GM12878 (cell line): ENCODE data around the gene AMBRA1. TPM values are rescaled to one million over a fixed set of nuclear protein-coding genes. Genes with fewer than 3 reads are reported as not detected.
A peak's percentile ranks its signal among the peaks of the same experiment; 100 is the strongest.

ENCODE experiments used
- ATAC-seq: fragments of 200-7000 bp; cut with Tn5 transposase; 3 replicates; pipeline ENCODE4 v1.9.1; 2020; ENCODE audit warnings: mild to moderate bottlenecking, moderate library complexity
- BruUV-seq: library from RNA; stranded (reverse); fragments of 400-500 nt; replicated peaks from 2 replicates; lab custom pipeline; 2021; lab: Mats Ljungman, UMichigan
- CTCF ChIA-PET: fragments of 300-600 bp; sonication (Branson Sonifier 250); formaldehyde crosslinking; extraction: SDS; loops from one replicate; lab custom pipeline; 2021; ENCODE audit warnings: inconsistent platforms; lab: Yijun Ruan, JAX
- POLR2A ChIA-PET: fragments of 350-600 bp; formaldehyde crosslinking; extraction: SDS; loops from one replicate; lab custom pipeline; 2021; ENCODE audit warnings: inconsistent platforms; lab: Charles Lee
- RAD21 ChIA-PET: fragments of 300-600 bp; sonication (Branson Sonifier 250); formaldehyde crosslinking; loops from one replicate; lab custom pipeline; 2023; ENCODE audit warnings: antibody characterized with exemption; ENCODE audit not compliant: unreplicated experiment; lab: Charles Lee
- SMC1A ChIA-PET: fragments of 300-600 bp; sonication (Branson Sonifier 250); formaldehyde crosslinking; loops from one replicate; lab custom pipeline; 2023; ENCODE audit not compliant: unreplicated experiment, uncharacterized antibody; lab: Charles Lee
- DNase-seq: peaks from one replicate; pipeline ENCODE4 v3.0.0-alpha.2; 2011; ENCODE audit warnings: low read depth, low spot score
- FAIRE-seq: peaks from 3 replicates; lab custom pipeline; 2011; peaks lifted over from hg19 to GRCh38; lab: Jason Lieb, UNC
- H2AFZ ChIP-seq: 2 replicates; pipeline ENCODE4 v1.6.0; 2011; ENCODE audit warnings: low read depth, low read length, control low read depth; ENCODE audit not compliant: control insufficient read depth
- H3K27ac ChIP-seq: 2 replicates; pipeline ENCODE4 v1.5.1; 2011; ENCODE audit warnings: control low read depth; ENCODE audit not compliant: control insufficient read depth, insufficient read depth
- H3K27me3 ChIP-seq, 2 experiments: replicated peaks in 1 of 2; 2 replicates each; pipeline versions ENCODE4 v1.6.0 to v1.6.1; 2011; ENCODE audit warnings: low read length in 1 of 2; ENCODE audit not compliant: control insufficient read depth in 2 of 2, insufficient read depth in 2 of 2
- H3K36me3 ChIP-seq, 2 experiments: 2 replicates each; pipeline ENCODE4 v1.5.1; 2011; ENCODE audit warnings: low read length in 1 of 2; ENCODE audit not compliant: control insufficient read depth in 2 of 2, insufficient read depth in 2 of 2
- H3K4me1 ChIP-seq: 2 replicates; pipeline ENCODE4 v1.6.1; 2011; ENCODE audit warnings: mild to moderate bottlenecking, low read length, moderate library complexity, mixed read lengths; ENCODE audit not compliant: control insufficient read depth, insufficient read depth
- H3K4me2 ChIP-seq: 2 replicates; pipeline ENCODE4 v1.6.0; 2011; ENCODE audit warnings: control low read depth; ENCODE audit not compliant: control insufficient read depth, insufficient read depth
- H3K4me3 ChIP-seq: fragments of 200-600 bp; sonication (generic); 2 replicates; pipeline ENCODE4 v1.5.1; 2016
- H3K79me2 ChIP-seq: 2 replicates; pipeline ENCODE4 v1.6.0; 2011; ENCODE audit warnings: low read length; ENCODE audit not compliant: control insufficient read depth, insufficient read depth
- H3K9ac ChIP-seq: 2 replicates; pipeline ENCODE4 v1.8.0; 2011; ENCODE audit warnings: low read length, control low read depth, mixed read lengths; ENCODE audit not compliant: control insufficient read depth, insufficient read depth
- H3K9me3 ChIP-seq: replicated peaks from 3 replicates; pipeline ENCODE4 v1.5.1; 2011; ENCODE audit warnings: mild to moderate bottlenecking, low read length; ENCODE audit not compliant: control insufficient read depth, insufficient read depth
- H4K20me1 ChIP-seq: 2 replicates; pipeline ENCODE4 v1.6.0; 2011; ENCODE audit not compliant: control insufficient read depth, insufficient read depth
- BHLHE40 ChIP-seq, 2 experiments: fragments of 450-650 bp in 1 of 2; IDR thresholded peaks; 2 replicates each; pipeline ENCODE4 v1.6.1; 2011 to 2017; ENCODE audit warnings: low read depth in 2 of 2, borderline replicate concordance in 1 of 2, improper control_type of control experiment in 1 of 2, low read length in 1 of 2, mild to moderate bottlenecking in 1 of 2
- CEBPB ChIP-seq, 2 experiments: fragments of 150-350 bp in 1 of 2; IDR thresholded peaks; 2 replicates each; pipeline ENCODE4 v1.6.1; 2012 to 2014; ENCODE audit warnings: low read depth in 2 of 2, low read length in 2 of 2, borderline replicate concordance in 1 of 2, inconsistent platforms in 1 of 2
- NFYA ChIP-seq: IDR thresholded peaks from 2 replicates; pipeline ENCODE4 v1.6.1; 2011; ENCODE audit warnings: low read depth, mild to moderate bottlenecking, low read length, improper control_type of control experiment, borderline replicate concordance
- NFYB ChIP-seq: IDR thresholded peaks from 2 replicates; pipeline ENCODE4 v1.6.1; 2011; ENCODE audit warnings: low read depth, mild to moderate bottlenecking, low read length, improper control_type of control experiment, moderate library complexity; ENCODE audit not compliant: insufficient read depth
- RAD21 ChIP-seq: IDR thresholded peaks from 2 replicates; pipeline ENCODE4 v1.6.1; 2011; ENCODE audit warnings: mild to moderate bottlenecking, low read depth, low read length, moderate library complexity; ENCODE audit not compliant: insufficient read depth
- RUNX3 ChIP-seq: IDR thresholded peaks from 2 replicates; pipeline ENCODE4 v1.6.1; 2012; ENCODE audit warnings: low read length, inconsistent platforms
- SMAD5 ChIP-seq: IDR thresholded peaks from 2 replicates; pipeline ENCODE4 v1.6.1; 2016; ENCODE audit warnings: antibody characterized with exemption, low read depth
- SUZ12 ChIP-seq: fragments of 200-600 bp; sonication (generic); IDR thresholded peaks from one replicate; pipeline ENCODE4 v1.6.1; 2018; ENCODE audit warnings: antibody characterized with exemption, mild to moderate bottlenecking; ENCODE audit not compliant: unreplicated experiment
- TBL1XR1 ChIP-seq: IDR thresholded peaks from 2 replicates; pipeline ENCODE4 v1.6.1; 2012; ENCODE audit warnings: low read depth, low read length, improper control_type of control experiment
- ZZZ3 ChIP-seq: IDR thresholded peaks from 2 replicates; pipeline ENCODE4 v1.6.1; 2011; ENCODE audit warnings: low read depth; ENCODE audit not compliant: control insufficient read depth, insufficient read length
- WGBS: methylation state at CpG from one replicate; pipeline ENCODE4 v1.1.6; 2016; ENCODE audit warnings: low lambda C conversion rate; ENCODE audit not compliant: insufficient replicate concordance, insufficient coverage; ENCODE audit errors: missing lambda C conversion rate; 5-methylcytosine and 5-hydroxymethylcytosine counted together
- in situ Hi-C: fragments of 300-500 bp; cut with MboI; formaldehyde crosslinking; loops from 9 replicates; pipeline ENCODE4 v1.14.3; 2018; ENCODE audit warnings: mixed read lengths
- intact Hi-C: fragments of 100-400 bp; cut with micrococcal nuclease; formaldehyde crosslinking; loops from one replicate; pipeline ENCODE4 v1.14.2; 2022; ENCODE audit not compliant: unreplicated experiment
- polyA plus RNA-seq, 11 experiments: library from polyadenylated mRNA; depleted of rRNA in 4 of 11; unstranded in 6 of 11; stranded (reverse) in 5 of 11; fragments of >200 nt; fragmentation: Nextera tagmentation in 4 of 11; fragmentation: Illumina TruSeq in 1 of 11; extraction: Ambion mirVana in 4 of 11; extraction: Trizol in 1 of 11; gene quantifications; 1 replicate in 1 of 11; 2 replicates in 10 of 11; pipeline versions ENCODE4 v1.2.1 to v1.2.3, GENCODE V29; 2011 to 2016; ENCODE audit warnings: inconsistent platforms in 2 of 11, missing spikeins in 2 of 11, low read depth in 1 of 11
- total RNA-seq, 4 experiments: library from RNA; depleted of rRNA in 3 of 4; stranded (reverse); fragments of >200 nt in 3 of 4; fragmentation: Illumina TruSeq in 1 of 4; extraction: Trizol in 1 of 4; gene quantifications; 2 replicates each; pipeline versions ENCODE4 v1.2.1 to v1.2.3, GENCODE V29; 2013 to 2021
- TF ChIP-seq, protein P1 (sequence below): fragments of 450-650 bp; formaldehyde crosslinking; IDR thresholded peaks from 2 replicates; pipeline ENCODE4 v1.4.0; 2020; ENCODE audit warnings: mild to moderate bottlenecking, moderate library complexity
- TF ChIP-seq, protein P2 (sequence below): IDR thresholded peaks from 2 replicates; pipeline ENCODE4 v1.6.1; 2011; ENCODE audit warnings: borderline replicate concordance, low read depth, mild to moderate bottlenecking, moderate library complexity, mixed read lengths, low read length; ENCODE audit not compliant: insufficient read depth; ENCODE audit errors: extremely low read length

Gene AMBRA1
- total and polyA plus RNA-seq, 10 of the 15 experiments (the other 5 are each of a cell fraction or from before 2014, with no cell fraction given), result 0.57 to 34.3 (median 13.7) TPM

GRCh38 chr11:46390331-46391171, 203.3 kb downstream of the AMBRA1 start:
- peaks cover 13 to 16% of the 10 kb centered on the region in 2 experiments for H3K27me3 ChIP-seq
- peak overlapping the region; percentile 84 for H3K4me2 ChIP-seq

More at GRCh38 chr11:46390331-46391171, 203.3 kb downstream of the AMBRA1 start:
- Histone ChIP-seq H3K36me3 (no peaks in the 10 kb centered on the region), H3K79me2 (no peaks in the 10 kb centered on the region), H3K4me3 (peak overlapping the region; percentile 74; the same call in 1 of the 2 replicates), H3K4me1 (peaks cover 6% of the 10 kb centered on the region), H4K20me1 (no peaks in the 10 kb centered on the region), H3K9me3 (no peaks in the 10 kb centered on the region), H2AFZ (no peak overlapping the region), H3K27ac (no peak overlapping the region), H3K9ac (no peak overlapping the region)
- RAD21 ChIA-PET, result interaction anchor here (0.6 to 3.4 kb wide), 11 partner anchors 10 to 141 kb away, joined by 3 to 16 read pairs (median 5); no protein-coding TSS in a partner anchor
- no peak for TF ChIP-seq CEBPB (IDR thresholded peaks at IDR 0.05; ENCODE audit: borderline replicate concordance in 1 of 2, low read depth in 2 of 2, low read length in 2 of 2)
- no peak for TF ChIP-seq RUNX3
- no peak for TF ChIP-seq TBL1XR1
- TF ChIP-seq ZZZ3, result no peak
- no peak for TF ChIP-seq SMAD5
- TF ChIP-seq NFYA, result no peak
- no peak for TF ChIP-seq NFYB
- no peak for TF ChIP-seq RAD21
- no peak for TF ChIP-seq SUZ12
- TF ChIP-seq, protein P1, sequence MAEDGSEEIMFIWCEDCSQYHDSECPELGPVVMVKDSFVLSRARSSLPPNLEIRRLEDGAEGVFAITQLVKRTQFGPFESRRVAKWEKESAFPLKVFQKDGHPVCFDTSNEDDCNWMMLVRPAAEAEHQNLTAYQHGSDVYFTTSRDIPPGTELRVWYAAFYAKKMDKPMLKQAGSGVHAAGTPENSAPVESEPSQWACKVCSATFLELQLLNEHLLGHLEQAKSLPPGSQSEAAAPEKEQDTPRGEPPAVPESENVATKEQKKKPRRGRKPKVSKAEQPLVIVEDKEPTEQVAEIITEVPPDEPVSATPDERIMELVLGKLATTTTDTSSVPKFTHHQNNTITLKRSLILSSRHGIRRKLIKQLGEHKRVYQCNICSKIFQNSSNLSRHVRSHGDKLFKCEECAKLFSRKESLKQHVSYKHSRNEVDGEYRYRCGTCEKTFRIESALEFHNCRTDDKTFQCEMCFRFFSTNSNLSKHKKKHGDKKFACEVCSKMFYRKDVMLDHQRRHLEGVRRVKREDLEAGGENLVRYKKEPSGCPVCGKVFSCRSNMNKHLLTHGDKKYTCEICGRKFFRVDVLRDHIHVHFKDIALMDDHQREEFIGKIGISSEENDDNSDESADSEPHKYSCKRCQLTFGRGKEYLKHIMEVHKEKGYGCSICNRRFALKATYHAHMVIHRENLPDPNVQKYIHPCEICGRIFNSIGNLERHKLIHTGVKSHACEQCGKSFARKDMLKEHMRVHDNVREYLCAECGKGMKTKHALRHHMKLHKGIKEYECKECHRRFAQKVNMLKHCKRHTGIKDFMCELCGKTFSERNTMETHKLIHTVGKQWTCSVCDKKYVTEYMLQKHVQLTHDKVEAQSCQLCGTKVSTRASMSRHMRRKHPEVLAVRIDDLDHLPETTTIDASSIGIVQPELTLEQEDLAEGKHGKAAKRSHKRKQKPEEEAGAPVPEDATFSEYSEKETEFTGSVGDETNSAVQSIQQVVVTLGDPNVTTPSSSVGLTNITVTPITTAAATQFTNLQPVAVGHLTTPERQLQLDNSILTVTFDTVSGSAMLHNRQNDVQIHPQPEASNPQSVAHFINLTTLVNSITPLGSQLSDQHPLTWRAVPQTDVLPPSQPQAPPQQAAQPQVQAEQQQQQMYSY, result no peak
- TF ChIP-seq, protein P2, sequence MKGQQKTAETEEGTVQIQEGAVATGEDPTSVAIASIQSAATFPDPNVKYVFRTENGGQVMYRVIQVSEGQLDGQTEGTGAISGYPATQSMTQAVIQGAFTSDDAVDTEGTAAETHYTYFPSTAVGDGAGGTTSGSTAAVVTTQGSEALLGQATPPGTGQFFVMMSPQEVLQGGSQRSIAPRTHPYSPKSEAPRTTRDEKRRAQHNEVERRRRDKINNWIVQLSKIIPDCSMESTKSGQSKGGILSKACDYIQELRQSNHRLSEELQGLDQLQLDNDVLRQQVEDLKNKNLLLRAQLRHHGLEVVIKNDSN, result no peak
- TF ChIP-seq BHLHE40 (IDR thresholded peaks at IDR 0.05; ENCODE audit: borderline replicate concordance in 1 of 2, low read depth in 2 of 2, low read length in 1 of 2), result no peak
- DNase-seq (no peak), FAIRE-seq (no peak), ATAC-seq (peak; percentile 4; the same call in 2 of the 3 replicates)
- no TSS peak for BruUV-seq
- POLR2A ChIA-PET, result no interaction called here
- intact Hi-C loops (no loop called here), in situ Hi-C loops (loop anchor here (10.0 kb wide), 1 partner anchor 144 kb away; no protein-coding TSS in a partner anchor)
- 36% methylated on average over 35 of the region's 49 CpGs for WGBS
- SMC1A ChIA-PET, result interaction anchor here (0.6 to 4.9 kb wide), 10 partner anchors 28 to 235 kb away, joined by 3 to 24 read pairs (median 4); no protein-coding TSS in a partner anchor
- CTCF ChIA-PET, result interaction anchor here (0.8 to 6.7 kb wide), 12 partner anchors 11 to 227 kb away, joined by 3 to 94 read pairs (median 10); partner anchors contain the start of genes ATG13 and HARBI1
